Testis (tissue), 3 donors: ENCODE results near the gene LRRC26. TPM values are rescaled to one million over a fixed set of nuclear protein-coding genes. Genes with fewer than 3 reads are reported as not detected.

ENCODE experiments used
- DNase-seq: peaks from one replicate; pipeline ENCODE4 v3.0.0-alpha.2; 2019
- H3K27ac ChIP-seq, 2 donors: fragments of 200-600 bp; sonication (generic); one replicate each; pipeline ENCODE4 v1.5.1; 2019
- H3K27me3 ChIP-seq: fragments of 200-600 bp; sonication (generic); one replicate; pipeline ENCODE4 v1.5.1; 2019
- H3K36me3 ChIP-seq: fragments of 200-600 bp; sonication (generic); one replicate; pipeline ENCODE4 v1.5.1; 2017; ENCODE audit warnings: low read depth; ENCODE audit errors: missing control alignments
- H3K4me1 ChIP-seq: fragments of 200-600 bp; sonication (generic); one replicate; pipeline ENCODE4 v1.5.1; 2019
- H3K4me3 ChIP-seq, 2 donors: fragments of 200-600 bp; sonication (generic); one replicate each; pipeline ENCODE4 v1.5.1; 2017 to 2019
- H3K9me3 ChIP-seq: fragments of 200-600 bp; sonication (generic); one replicate; pipeline ENCODE4 v1.5.1; 2017
- CTCF ChIP-seq, 3 experiments: fragments of 450-650 bp in 2 of 3; fragments of 200-600 bp in 1 of 3; sonication (generic) in 1 of 3; IDR thresholded peaks; one replicate each; pipeline ENCODE4 v1.5.1; 2016 to 2019; ENCODE audit warnings: antibody characterized with exemption in 3 of 3, mild to moderate bottlenecking in 2 of 3, moderate library complexity in 1 of 3
- POLR2A ChIP-seq: fragments of 450-650 bp; IDR thresholded peaks from one replicate; pipeline ENCODE4 v1.6.1; 2017; ENCODE audit warnings: antibody characterized with exemption, mild to moderate bottlenecking, moderate library complexity
- WGBS, 2 donors: methylation state at CpG; one replicate each; pipeline ENCODE4 v1.1.5; 2018; 5-methylcytosine and 5-hydroxymethylcytosine counted together
- intact Hi-C: fragments of 100-400 bp; cut with DNase I; formaldehyde crosslinking; loops from one replicate; pipeline ENCODE4 v1.15.1; 2023; ENCODE audit warnings: low total_unique reads
- polyA plus RNA-seq: library from polyadenylated mRNA; stranded (reverse); fragments of 350-450 nt; fragmentation: Illumina TruSeq; extraction: RNeasy Lipid Tissue Mini Kit (QIAGEN cat#74804); gene quantifications from one replicate; pipeline ENCODE4 v1.2.3, GENCODE V29; 2014; ENCODE audit warnings: low read depth, low replicate concordance; ENCODE audit not compliant: insufficient read depth
- total RNA-seq, 2 donors: library from RNA; depleted of rRNA; stranded (reverse); fragments of >200 nt; gene quantifications; one replicate each; pipeline ENCODE4 v1.2.3, GENCODE V29; 2016

LRRC26 gene
- total and polyA plus RNA-seq, 3 donors from 2014 or later: 2.4 to 5.1 TPM; not detected in 1

DNA sequence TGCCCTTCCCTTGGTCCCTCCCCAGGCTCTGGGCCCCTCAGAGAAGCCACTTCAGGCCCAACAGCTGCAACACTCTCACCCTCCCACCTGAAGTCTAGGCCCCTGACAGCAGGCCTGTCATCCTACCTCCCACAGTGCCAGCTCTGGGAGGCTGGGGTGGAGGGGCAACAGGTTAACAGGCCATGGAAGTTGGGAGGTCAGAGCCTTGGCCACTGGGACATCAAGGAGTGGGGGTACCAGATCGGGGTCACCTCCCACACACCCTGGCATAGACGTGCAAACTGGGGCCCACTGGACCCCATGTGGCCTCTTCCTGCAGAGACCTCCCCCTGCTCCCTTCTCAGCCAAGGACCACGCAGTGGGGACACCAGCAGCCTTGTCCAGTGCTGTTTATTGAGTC is 21.4 kb upstream of the LRRC26 start:
- Histone ChIP-seq H3K36me3 (no peaks in the 10 kb centered on the region), H3K9me3 (no peaks in the 10 kb centered on the region), H3K4me3 (no peak overlapping the region), H3K27me3 (no peaks in the 10 kb centered on the region), H3K4me1 (peaks cover 26% of the 10 kb centered on the region), H3K27ac (no peak overlapping the region)
- intact Hi-C loops: no loop called here
- DNase-seq: no peak
- WGBS, 2 donors: 64 to 86% methylated on average over 1 to 3 of the region's 3 CpGs
- TF ChIP-seq CTCF (IDR thresholded peaks at IDR 0.05): no peak

- Histone ChIP-seq H3K9me3 (no peaks in the 10 kb centered on the region), H3K4me1 (peaks cover 26% of the 10 kb centered on the region), H3K4me3 (no peak overlapping the region), H3K27me3 (no peaks in the 10 kb centered on the region), H3K36me3 (no peaks in the 10 kb centered on the region), H3K27ac (no peak overlapping the region)
- DNase-seq: no peak
- intact Hi-C loops: no loop called here
- TF ChIP-seq CTCF (IDR thresholded peaks at IDR 0.05) (no peak), POLR2A (no peak)
- 71 to 76% methylated on average over 9 of the region's 9 CpGs for WGBS, 2 donors
Observed at GRCh38 chr9:137190315-137190856, 20.5 kb upstream of the LRRC26 start.

DNA sequence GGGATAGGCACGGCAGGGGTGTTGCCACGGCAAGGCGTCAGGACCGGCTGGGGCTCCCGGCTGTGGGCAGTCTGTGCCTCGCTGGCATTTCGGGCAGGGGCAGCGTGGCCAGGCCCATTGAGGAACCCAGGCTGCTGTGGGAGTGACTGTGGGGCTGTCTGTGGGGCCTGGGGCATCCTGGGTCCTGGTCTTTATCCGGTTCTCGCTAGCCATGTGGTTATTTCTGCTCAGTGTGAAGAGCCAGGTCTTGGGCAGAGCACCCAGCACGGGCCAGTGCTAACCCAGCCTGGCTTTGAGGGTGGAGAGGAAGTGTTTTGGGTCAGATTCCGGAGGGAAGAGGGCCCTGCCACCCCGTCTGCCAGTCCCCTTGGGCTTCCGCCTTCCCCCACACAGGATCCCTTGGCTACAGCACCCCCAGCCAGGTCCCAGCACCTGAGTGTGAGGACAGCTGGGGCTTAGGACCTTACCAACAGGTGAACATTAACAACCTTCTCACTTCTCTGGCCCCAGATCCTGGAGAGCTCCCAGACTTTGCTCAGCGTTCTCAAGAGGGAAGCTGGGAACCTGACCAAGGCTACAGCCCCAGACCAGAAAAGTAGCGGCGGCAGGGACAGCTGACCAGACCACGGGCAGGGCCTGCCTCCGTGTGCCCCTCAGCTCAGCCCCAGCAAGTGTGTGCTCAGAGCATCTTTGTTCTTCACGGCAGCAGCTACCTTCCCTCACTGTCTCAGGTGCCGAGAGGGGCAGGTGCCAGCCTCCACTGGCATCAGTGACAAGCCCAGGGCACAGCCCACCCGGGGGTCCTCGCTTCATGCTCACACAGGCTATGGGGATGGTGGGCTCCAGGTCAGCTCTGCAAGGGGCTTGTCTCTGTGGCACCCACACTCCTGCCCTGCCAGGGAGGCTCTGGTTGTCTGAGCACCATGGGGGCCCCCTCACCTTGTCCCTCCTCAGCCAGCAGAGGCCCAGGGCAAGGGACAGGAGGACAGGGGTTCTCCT is 19.7 kb upstream of the LRRC26 start:
- H3K4me3 ChIP-seq: peak overlapping the region; percentile 96 to 98
- no peak for DNase-seq
- H3K36me3 ChIP-seq: no peaks in the 10 kb centered on the region
- H3K9me3 ChIP-seq: no peaks in the 10 kb centered on the region
- peaks cover 26% of the 10 kb centered on the region for H3K4me1 ChIP-seq
- no peaks in the 10 kb centered on the region for H3K27me3 ChIP-seq
- 33 to 40% methylated on average over 6 to 23 of the region's 23 CpGs for WGBS, 2 donors
- intact Hi-C loops: no loop called here
- peak overlapping the region; percentile 68 to 86 for H3K27ac ChIP-seq
- no peak for TF ChIP-seq CTCF (IDR thresholded peaks at IDR 0.05)
- no peak for TF ChIP-seq POLR2A

DNA sequence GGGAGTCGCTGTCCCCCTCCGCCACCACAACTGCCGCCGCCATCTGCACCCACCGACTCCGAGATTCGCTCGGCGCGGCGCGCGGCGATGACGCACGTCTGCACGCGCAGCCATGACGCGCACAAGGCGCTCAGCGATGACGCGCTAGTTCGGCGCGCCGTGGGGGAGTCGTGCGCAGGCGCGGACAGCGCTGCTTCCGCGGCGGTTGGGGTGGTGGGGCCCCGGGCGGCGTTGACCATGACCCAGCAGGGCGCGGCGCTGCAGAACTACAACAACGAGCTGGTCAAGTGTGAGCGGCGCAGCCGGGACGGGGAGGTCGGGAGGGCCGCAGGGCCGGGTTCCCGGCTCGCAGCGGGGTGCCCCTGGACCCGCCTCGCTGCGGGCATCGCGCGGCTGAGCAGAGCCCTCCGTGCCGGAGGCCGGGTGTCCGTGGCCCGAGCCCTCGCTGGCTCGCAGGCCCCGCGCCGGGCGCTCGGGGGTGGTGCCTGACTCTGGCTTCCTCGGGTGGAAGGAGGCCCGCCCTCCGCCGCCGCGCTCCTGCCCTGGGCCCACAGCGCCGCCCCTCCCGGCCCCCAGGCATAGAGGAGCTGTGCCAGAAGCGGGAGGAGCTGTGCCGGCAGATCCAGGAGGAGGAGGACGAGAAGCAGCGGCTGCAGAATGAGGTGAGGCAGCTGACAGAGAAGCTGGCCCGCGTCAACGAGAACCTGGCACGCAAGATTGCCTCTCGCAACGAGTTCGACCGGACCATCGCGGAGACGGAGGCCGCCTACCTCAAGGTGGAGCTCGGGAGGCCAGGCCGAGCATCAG is 18.8 kb upstream of the LRRC26 start, which contains the start of the genes ANAPC2 and SSNA1:
Gene ANAPC2, minus strand, starts transcription at position 71 of the 807 bp plus-strand sequence. Its CDS starts 28 bp downstream, at position 43.
Gene SSNA1, plus strand, starts transcription at position 187 of the 807 bp plus-strand sequence. Its CDS starts 51 bp downstream, at position 238.
- Histone ChIP-seq H3K4me3 (peak within 1 kb of the TSS; percentile 96 to 98), H3K27me3 (no peaks in the 10 kb centered on the region), H3K9me3 (no peaks in the 10 kb centered on the region), H3K36me3 (no peaks in the 10 kb centered on the region), H3K27ac (peak within 1 kb of the TSS; percentile 68 to 86), H3K4me1 (peaks cover 26% of the 10 kb centered on the region)
- DNase-seq: peak; percentile 93
- peak; percentile 38 for TF ChIP-seq POLR2A
- peak in 2 of 3 experiments; percentile 37 to 46 for TF ChIP-seq CTCF (IDR thresholded peaks at IDR 0.05)
- intact Hi-C loops: no loop called here
- 0 to 1% methylated on average over 5 to 59 of the region's 98 CpGs for WGBS, 2 donors
